Progenitor cell of endocrine pancreas (in vitro differentiated cells): ENCODE results near the gene UBASH3A. TPM values are rescaled to one million over a fixed set of nuclear protein-coding genes. Genes with fewer than 3 reads are reported as not detected.

Experiments
- DNase-seq: peaks from one replicate; pipeline ENCODE4 v3.0.0; 2021; ENCODE audit warnings: low spot score; ENCODE audit not compliant: unreplicated experiment
- H3K27ac Mint-ChIP-seq: 2 replicates; pipeline ENCODE4 v1.8.0; 2021; ENCODE audit warnings: mild to moderate bottlenecking, moderate library complexity, mixed read lengths
- H3K27me3 Mint-ChIP-seq: 2 replicates; pipeline ENCODE4 v1.8.0; 2021; ENCODE audit warnings: mixed read lengths
- H3K36me3 Mint-ChIP-seq: 2 replicates; pipeline ENCODE4 v1.8.0; 2022; ENCODE audit warnings: mixed read lengths; ENCODE audit not compliant: insufficient read depth
- H3K4me1 Mint-ChIP-seq: 2 replicates; pipeline ENCODE4 v1.8.0; 2021; ENCODE audit warnings: low read depth, mixed read lengths
- H3K4me3 Mint-ChIP-seq: 2 replicates; pipeline ENCODE4 v1.8.0; 2021; ENCODE audit warnings: low read depth, mild to moderate bottlenecking, moderate library complexity, mixed read lengths
- H3K9me3 Mint-ChIP-seq: 2 replicates; pipeline ENCODE4 v1.8.0; 2021; ENCODE audit warnings: low read depth, mixed read lengths
- total RNA-seq: library from RNA; stranded (reverse); gene quantifications from 2 replicates; pipeline ENCODE4 v1.2.1, GENCODE V29; 2021
- TF ChIP-seq, protein P1 (sequence below): fragments of 200-600 bp; sonication (generic); IDR thresholded peaks from one replicate; pipeline ENCODE4 v1.5.0; 2021; ENCODE audit warnings: antibody characterized with exemption, mild to moderate bottlenecking; ENCODE audit not compliant: unreplicated experiment

The UBASH3A gene
- total RNA-seq, 1 donor from 2014 or later = not detected

DNA sequence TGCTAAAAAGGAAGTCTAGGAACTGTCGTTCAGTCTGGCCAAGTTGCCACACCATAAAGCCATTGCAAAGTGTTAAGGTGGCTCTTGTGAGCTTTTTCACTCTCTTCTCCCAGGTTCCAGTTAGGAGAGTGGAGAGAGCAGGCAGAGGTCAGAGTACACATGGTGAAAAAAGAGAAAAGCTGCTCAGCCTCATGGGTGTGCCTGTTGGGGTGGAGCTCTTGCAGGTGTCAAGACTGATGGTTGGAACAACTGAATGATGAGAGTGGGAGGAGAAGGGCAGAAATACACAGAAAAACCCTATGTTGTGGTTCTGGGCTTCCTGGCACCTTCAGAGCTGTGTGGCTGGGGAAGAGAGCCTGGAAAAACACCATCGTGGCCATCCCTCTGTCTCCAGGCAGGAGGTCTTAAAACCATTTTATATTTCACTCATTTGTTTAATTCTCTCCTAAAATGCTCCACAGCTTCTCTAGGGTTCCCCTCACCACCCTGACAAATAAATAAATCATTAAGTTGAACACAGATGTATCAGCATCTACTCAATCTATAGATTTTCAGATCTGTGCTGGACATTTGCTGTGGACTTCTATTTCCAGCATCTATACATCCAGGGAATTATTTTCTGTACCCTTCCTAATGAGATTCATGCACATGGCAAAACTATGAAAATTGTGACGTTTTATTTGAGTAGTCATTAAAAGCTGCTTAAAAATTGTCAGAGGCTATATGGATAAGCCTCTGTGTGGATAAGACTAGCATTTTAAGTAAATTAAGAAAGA, 17.5 kb downstream of the UBASH3A start:
- Mint-ChIP-seq H3K27me3 (peaks cover 42% of the 10 kb centered on the region), H3K36me3 (no peaks in the 10 kb centered on the region), H3K27ac (no peak overlapping the region), H3K9me3 (no peaks in the 10 kb centered on the region), H3K4me1 (peaks cover 3% of the 10 kb centered on the region), H3K4me3 (no peak overlapping the region)
- TF ChIP-seq, protein P1, sequence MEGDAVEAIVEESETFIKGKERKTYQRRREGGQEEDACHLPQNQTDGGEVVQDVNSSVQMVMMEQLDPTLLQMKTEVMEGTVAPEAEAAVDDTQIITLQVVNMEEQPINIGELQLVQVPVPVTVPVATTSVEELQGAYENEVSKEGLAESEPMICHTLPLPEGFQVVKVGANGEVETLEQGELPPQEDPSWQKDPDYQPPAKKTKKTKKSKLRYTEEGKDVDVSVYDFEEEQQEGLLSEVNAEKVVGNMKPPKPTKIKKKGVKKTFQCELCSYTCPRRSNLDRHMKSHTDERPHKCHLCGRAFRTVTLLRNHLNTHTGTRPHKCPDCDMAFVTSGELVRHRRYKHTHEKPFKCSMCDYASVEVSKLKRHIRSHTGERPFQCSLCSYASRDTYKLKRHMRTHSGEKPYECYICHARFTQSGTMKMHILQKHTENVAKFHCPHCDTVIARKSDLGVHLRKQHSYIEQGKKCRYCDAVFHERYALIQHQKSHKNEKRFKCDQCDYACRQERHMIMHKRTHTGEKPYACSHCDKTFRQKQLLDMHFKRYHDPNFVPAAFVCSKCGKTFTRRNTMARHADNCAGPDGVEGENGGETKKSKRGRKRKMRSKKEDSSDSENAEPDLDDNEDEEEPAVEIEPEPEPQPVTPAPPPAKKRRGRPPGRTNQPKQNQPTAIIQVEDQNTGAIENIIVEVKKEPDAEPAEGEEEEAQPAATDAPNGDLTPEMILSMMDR = no peak
- DNase-seq = no peak

DNA sequence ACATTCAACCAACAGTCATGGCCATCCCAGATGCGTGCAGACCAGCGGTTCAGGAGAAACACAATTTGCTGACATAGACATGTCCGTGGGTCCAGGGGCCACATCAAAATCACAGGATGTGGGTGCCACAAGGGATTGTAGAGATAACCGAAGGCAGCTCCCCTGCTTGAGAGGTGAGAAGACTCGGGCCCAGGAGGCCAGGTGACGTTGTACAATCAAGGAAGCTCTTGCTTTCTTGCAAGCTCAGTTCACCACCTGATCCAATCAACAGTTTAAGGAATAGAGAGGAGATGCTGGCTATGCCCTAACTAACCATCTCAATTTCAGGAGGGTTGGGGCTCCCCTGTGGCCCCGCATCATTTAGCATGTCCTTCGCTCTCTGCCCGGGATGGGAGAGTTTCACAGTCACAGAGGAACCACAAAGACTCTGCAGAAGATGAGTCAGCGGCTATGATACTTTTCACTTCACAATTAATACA, 19.5 kb downstream of the UBASH3A start:
- H3K27ac Mint-ChIP-seq = no peak overlapping the region
- no peaks in the 10 kb centered on the region for H3K36me3 Mint-ChIP-seq
- H3K4me3 Mint-ChIP-seq = no peak overlapping the region
- peaks cover 42% of the 10 kb centered on the region for H3K27me3 Mint-ChIP-seq
- TF ChIP-seq, protein P1 = no peak
- H3K4me1 Mint-ChIP-seq = peaks cover 3% of the 10 kb centered on the region
- H3K9me3 Mint-ChIP-seq = no peaks in the 10 kb centered on the region
- no peak for DNase-seq

DNA sequence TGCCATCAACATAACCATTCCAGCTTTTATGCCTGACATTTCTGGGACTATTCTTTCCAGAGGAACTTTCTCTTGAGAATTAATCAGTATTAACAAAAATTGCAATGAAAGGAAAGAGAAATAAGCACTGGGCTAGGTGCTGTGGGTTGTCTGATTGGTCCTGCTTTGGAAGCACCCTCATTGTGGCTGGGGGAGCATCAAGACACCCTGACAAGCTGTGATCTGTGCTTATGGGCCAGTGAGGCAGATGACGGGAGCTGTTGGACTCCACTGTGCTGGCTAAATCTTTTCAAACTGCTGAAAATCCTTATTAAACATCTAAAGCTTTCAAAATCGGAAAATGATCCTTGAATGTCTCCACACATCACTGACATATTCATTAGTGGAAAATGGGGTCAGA, 20.0 kb downstream of the UBASH3A start:
- H3K4me1 Mint-ChIP-seq = peaks cover 3% of the 10 kb centered on the region
- H3K4me3 Mint-ChIP-seq = no peak overlapping the region
- H3K36me3 Mint-ChIP-seq = no peaks in the 10 kb centered on the region
- H3K9me3 Mint-ChIP-seq = no peaks in the 10 kb centered on the region
- no peak overlapping the region for H3K27ac Mint-ChIP-seq
- TF ChIP-seq, protein P1 = no peak
- H3K27me3 Mint-ChIP-seq = peaks cover 41% of the 10 kb centered on the region
- DNase-seq = no peak

- no peak for DNase-seq
- Mint-ChIP-seq H3K9me3 (no peaks in the 10 kb centered on the region), H3K4me1 (peaks cover 3% of the 10 kb centered on the region), H3K27ac (no peak overlapping the region), H3K27me3 (peaks cover 38% of the 10 kb centered on the region), H3K4me3 (no peak overlapping the region), H3K36me3 (no peaks in the 10 kb centered on the region)
- TF ChIP-seq, protein P1 = no peak
Measured at GRCh38 chr21:42424914-42425541, 21.3 kb downstream of the UBASH3A start.

- H3K4me3 Mint-ChIP-seq = no peak overlapping the region
- H3K36me3 Mint-ChIP-seq = no peaks in the 10 kb centered on the region
- DNase-seq = no peak
- H3K27ac Mint-ChIP-seq = no peak overlapping the region
- peaks cover 38% of the 10 kb centered on the region for H3K27me3 Mint-ChIP-seq
- H3K9me3 Mint-ChIP-seq = no peaks in the 10 kb centered on the region
- TF ChIP-seq, protein P1 = no peak
- peaks cover 3% of the 10 kb centered on the region for H3K4me1 Mint-ChIP-seq
Measured at GRCh38 chr21:42425591-42425990, 21.9 kb downstream of the UBASH3A start.
